ENCODE measurements around the gene GOLGA8J. TPM values are rescaled to one million over a fixed set of nuclear protein-coding genes. Genes with fewer than 3 reads are reported as not detected.
"Not testable (repeated sequence)": the region's sequence is repeated elsewhere in the genome, so short reads cannot be mapped to it uniquely, and the experiment has no call there.

Gene GOLGA8J
- total RNA-seq, 1 donor from 2014 or later: 0.74 TPM

GRCh38 chr15:30073915-30074314 lies 8.8 kb upstream of the GOLGA8J start:
- intact Hi-C loops (cut with micrococcal nuclease): loop anchor here (10.0 kb wide), 1 partner anchor 319 kb away; no protein-coding TSS in a partner anchor

GRCh38 chr15:30080816-30081215 lies 1.9 kb upstream of the GOLGA8J start:
- intact Hi-C loops (cut with micrococcal nuclease): not testable (repeated sequence)

GRCh38 chr15:30097827-30098226 lies 15.1 kb downstream of the GOLGA8J start:
- intact Hi-C loops (cut with micrococcal nuclease): not testable (repeated sequence)

GRCh38 chr15:30102890-30103289 lies 20.1 kb downstream of the GOLGA8J start:
- intact Hi-C loops (cut with micrococcal nuclease): not testable (repeated sequence)

GRCh38 chr15:30103941-30104507 lies 21.3 kb downstream of the GOLGA8J start:
- intact Hi-C loops (cut with micrococcal nuclease): not testable (repeated sequence)

GRCh38 chr15:30110591-30110990 lies 27.8 kb downstream of the GOLGA8J start:
- intact Hi-C loops (cut with micrococcal nuclease): not testable (repeated sequence)

- intact Hi-C loops (cut with micrococcal nuclease): not testable (repeated sequence)
Measured at GRCh38 chr15:30130066-30130465, 47.3 kb downstream of the GOLGA8J start.

GRCh38 chr15:30134751-30135150 lies 52.0 kb downstream of the GOLGA8J start, which contains the start of gene GOLGA8T:
TSS of gene GOLGA8T (plus strand) at chr15:30135051. CDS start at chr15:30135149, 98 bp downstream.
- intact Hi-C loops (cut with micrococcal nuclease): not testable (repeated sequence)

Other genes starting within 250 kb of the GOLGA8J start
- 0.20 TPM in 1 of 2 replicates, not detected in the other for gene GOLGA8T, start 52.1 kb downstream of the GOLGA8J start, total RNA-seq

Data from T-helper 1 cell treated with Interleukin-12 subunit alpha and Interleukin-12 subunit beta and Interleukin-4 antibody, amounts not matched to agents 30 ng/mL and 1 ng/mL, for 36 hours (primary cell).